ENCODE results near the gene PINK1. TPM values are rescaled to one million over a fixed set of nuclear protein-coding genes. Genes with fewer than 3 reads are reported as not detected.

Gene PINK1
- total and polyA plus RNA-seq, 2 of the 13 experiments (the other 11 are each of a cell fraction or from before 2014, with no cell fraction given) = 15.3 to 16.1 TPM

DNA sequence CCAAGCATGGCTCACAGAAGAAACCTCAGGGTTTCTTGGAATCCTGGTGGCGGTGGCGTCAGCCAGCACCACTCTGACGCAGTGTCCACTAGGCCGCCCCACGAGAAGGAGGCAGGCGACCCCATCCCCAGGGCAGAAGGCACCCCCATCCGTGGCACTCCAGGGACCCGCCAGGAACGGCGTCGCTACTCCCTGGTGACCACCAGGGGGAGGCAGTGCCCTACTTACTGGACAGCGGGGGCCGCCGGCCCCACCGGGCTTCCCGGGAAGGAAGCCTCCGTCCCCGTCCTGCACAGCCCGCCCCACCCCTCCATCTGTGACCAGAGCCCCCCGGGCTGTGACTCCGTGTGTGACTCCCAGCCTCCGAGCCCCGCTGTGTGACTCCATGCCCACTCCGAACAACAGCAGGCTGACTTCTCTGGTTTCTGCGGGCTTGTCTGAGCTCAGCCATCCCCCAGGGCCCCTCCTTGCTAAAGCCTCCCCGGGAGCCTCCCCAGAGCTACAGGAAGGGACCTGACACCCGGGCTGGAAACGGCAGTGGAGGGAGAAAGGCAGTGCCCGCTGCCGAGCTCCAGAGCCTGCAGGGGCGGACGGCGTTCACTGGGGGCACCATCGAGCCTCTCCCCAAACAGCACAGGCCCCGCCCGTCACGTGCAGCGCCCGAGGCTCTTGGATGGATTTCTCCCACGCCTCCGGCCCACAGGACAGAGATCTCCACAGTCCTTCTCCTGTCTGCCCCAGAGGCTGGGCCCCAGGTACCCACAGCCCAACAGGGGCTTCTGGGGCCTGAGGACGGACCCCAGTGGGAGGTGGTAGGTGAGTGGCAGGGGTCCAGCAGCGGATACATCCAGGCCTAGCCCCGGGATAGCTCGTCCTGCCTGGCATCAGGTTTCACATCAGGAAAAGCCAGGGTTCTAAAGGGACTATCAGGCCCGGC is 63.4 kb downstream of the PINK1 start (continued):
- TF ChIP-seq, protein P1, sequence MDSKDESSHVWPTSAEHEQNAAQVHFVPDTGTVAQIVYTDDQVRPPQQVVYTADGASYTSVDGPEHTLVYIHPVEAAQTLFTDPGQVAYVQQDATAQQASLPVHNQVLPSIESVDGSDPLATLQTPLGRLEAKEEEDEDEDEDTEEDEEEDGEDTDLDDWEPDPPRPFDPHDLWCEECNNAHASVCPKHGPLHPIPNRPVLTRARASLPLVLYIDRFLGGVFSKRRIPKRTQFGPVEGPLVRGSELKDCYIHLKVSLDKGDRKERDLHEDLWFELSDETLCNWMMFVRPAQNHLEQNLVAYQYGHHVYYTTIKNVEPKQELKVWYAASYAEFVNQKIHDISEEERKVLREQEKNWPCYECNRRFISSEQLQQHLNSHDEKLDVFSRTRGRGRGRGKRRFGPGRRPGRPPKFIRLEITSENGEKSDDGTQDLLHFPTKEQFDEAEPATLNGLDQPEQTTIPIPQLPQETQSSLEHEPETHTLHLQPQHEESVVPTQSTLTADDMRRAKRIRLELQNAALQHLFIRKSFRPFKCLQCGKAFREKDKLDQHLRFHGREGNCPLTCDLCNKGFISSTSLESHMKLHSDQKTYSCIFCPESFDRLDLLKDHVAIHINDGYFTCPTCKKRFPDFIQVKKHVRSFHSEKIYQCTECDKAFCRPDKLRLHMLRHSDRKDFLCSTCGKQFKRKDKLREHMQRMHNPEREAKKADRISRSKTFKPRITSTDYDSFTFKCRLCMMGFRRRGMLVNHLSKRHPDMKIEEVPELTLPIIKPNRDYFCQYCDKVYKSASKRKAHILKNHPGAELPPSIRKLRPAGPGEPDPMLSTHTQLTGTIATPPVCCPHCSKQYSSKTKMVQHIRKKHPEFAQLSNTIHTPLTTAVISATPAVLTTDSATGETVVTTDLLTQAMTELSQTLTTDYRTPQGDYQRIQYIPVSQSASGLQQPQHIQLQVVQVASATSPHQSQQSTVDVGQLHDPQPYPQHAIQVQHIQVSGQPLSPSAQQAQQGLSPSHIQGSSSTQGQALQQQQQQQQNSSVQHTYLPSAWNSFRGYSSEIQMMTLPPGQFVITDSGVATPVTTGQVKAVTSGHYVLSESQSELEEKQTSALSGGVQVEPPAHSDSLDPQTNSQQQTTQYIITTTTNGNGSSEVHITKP (CRISPR knock-in tag; IDR thresholded peaks at IDR 0.05; ENCODE audit: low read depth) = peak; percentile 59; the same call in 1 of the 2 replicates
- TF ChIP-seq HOXA7 (CRISPR knock-in tag; IDR thresholded peaks at IDR 0.05) (no peak), NFKB2 (CRISPR knock-in tag; IDR thresholded peaks at IDR 0.05; ENCODE audit: borderline replicate concordance) (no peak), ARNT2 (CRISPR knock-in tag; IDR thresholded peaks at IDR 0.05; ENCODE audit: low read depth) (0 out of 2 replicates have a peak, but pooled peaks have one; percentile 16), MYNN (CRISPR knock-in tag; IDR thresholded peaks at IDR 0.05; ENCODE audit: low read depth) (no peak), ZNF160 (CRISPR knock-in tag; IDR thresholded peaks at IDR 0.05) (peak; percentile 39; the same call in 1 of the 2 replicates), AKAP8 (CRISPR knock-in tag; IDR thresholded peaks at IDR 0.05) (no peak), ZSCAN22 (CRISPR knock-in tag; IDR thresholded peaks at IDR 0.05) (no peak), NFATC3 (CRISPR knock-in tag; IDR thresholded peaks at IDR 0.05) (0 out of 2 replicates have a peak, but pooled peaks have one; percentile 57), ZNF775 (CRISPR knock-in tag; IDR thresholded peaks at IDR 0.05; ENCODE audit: borderline replicate concordance) (no peak), ZEB1 (IDR thresholded peaks at IDR 0.05; ENCODE audit: insufficient replicate concordance, low read depth) (no peak)
- TF ChIP-seq, protein P2, sequence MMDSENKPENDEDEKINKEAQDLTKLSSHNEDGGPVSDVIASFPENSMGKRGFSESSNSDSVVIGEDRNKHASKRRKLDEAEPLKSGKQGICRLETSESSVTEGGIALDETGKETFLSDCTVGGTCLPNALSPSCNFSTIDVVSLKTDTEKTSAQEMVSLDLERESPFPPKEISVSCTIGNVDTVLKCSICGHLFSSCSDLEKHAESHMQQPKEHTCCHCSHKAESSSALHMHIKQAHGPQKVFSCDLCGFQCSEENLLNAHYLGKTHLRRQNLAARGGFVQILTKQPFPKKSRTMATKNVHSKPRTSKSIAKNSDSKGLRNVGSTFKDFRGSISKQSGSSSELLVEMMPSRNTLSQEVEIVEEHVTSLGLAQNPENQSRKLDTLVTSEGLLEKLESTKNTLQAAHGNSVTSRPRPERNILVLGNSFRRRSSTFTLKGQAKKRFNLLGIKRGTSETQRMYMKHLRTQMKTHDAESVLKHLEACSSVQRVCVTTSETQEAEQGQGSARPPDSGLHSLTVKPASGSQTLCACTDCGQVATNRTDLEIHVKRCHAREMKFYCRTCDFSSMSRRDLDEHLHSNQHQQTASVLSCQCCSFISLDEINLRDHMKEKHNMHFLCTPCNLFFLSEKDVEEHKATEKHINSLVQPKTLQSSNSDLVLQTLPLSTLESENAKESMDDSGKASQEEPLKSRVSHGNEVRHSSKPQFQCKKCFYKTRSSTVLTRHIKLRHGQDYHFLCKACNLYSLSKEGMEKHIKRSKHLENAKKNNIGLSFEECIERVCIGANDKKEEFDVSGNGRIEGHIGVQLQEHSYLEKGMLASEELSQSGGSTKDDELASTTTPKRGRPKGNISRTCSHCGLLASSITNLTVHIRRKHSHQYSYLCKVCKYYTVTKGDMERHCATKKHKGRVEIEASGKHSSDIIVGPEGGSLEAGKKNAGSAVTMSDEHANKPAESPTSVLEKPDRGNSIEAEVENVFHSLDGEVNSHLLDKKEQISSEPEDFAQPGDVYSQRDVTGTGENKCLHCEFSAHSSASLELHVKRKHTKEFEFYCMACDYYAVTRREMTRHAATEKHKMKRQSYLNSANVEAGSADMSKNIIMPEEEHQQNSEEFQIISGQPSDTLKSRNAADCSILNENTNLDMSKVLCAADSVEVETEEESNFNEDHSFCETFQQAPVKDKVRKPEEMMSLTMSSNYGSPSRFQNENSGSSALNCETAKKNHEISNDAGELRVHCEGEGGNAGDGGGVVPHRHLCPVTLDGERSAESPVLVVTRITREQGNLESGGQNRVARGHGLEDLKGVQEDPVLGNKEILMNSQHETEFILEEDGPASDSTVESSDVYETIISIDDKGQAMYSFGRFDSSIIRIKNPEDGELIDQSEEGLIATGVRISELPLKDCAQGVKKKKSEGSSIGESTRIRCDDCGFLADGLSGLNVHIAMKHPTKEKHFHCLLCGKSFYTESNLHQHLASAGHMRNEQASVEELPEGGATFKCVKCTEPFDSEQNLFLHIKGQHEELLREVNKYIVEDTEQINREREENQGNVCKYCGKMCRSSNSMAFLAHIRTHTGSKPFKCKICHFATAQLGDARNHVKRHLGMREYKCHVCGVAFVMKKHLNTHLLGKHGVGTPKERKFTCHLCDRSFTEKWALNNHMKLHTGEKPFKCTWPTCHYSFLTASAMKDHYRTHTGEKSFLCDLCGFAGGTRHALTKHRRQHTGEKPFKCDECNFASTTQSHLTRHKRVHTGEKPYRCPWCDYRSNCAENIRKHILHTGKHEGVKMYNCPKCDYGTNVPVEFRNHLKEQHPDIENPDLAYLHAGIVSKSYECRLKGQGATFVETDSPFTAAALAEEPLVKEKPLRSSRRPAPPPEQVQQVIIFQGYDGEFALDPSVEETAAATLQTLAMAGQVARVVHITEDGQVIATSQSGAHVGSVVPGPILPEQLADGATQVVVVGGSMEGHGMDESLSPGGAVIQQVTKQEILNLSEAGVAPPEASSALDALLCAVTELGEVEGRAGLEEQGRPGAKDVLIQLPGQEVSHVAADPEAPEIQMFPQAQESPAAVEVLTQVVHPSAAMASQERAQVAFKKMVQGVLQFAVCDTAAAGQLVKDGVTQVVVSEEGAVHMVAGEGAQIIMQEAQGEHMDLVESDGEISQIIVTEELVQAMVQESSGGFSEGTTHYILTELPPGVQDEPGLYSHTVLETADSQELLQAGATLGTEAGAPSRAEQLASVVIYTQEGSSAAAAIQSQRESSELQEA (CRISPR knock-in tag; IDR thresholded peaks at IDR 0.05; ENCODE audit: not compliant biosample characterization) = no peak
- TF ChIP-seq, protein P3, sequence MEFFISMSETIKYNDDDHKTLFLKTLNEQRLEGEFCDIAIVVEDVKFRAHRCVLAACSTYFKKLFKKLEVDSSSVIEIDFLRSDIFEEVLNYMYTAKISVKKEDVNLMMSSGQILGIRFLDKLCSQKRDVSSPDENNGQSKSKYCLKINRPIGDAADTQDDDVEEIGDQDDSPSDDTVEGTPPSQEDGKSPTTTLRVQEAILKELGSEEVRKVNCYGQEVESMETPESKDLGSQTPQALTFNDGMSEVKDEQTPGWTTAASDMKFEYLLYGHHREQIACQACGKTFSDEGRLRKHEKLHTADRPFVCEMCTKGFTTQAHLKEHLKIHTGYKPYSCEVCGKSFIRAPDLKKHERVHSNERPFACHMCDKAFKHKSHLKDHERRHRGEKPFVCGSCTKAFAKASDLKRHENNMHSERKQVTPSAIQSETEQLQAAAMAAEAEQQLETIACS (CRISPR knock-in tag; IDR thresholded peaks at IDR 0.05) = no peak; the same call in 1 of the 2 replicates
- TF ChIP-seq, protein P4, sequence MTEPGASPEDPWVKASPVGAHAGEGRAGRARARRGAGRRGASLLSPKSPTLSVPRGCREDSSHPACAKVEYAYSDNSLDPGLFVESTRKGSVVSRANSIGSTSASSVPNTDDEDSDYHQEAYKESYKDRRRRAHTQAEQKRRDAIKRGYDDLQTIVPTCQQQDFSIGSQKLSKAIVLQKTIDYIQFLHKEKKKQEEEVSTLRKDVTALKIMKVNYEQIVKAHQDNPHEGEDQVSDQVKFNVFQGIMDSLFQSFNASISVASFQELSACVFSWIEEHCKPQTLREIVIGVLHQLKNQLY (CRISPR knock-in tag; IDR thresholded peaks at IDR 0.05) = no peak

Data from HepG2 (cell line).